H54 (cell line): Measurements from ENCODE around the gene DDX1.

Source experiments
- DNase-seq: peaks from one replicate; pipeline ENCODE4 v3.0.0; 2011; ENCODE audit warnings: low spot score, mixed read lengths; ENCODE audit not compliant: insufficient read length
- FAIRE-seq: peaks from 3 replicates; lab custom pipeline; 2011; peaks lifted over from hg19 to GRCh38; lab: Jason Lieb, UNC
- POLR2A ChIP-seq: IDR thresholded peaks from 2 replicates; pipeline ENCODE4 v1.6.1; 2011; ENCODE audit warnings: low read depth, mild to moderate bottlenecking, low read length

The DDX1 gene

GRCh38 chr2:15557887-15558311, 33.8 kb upstream of the DDX1 start:
- DNase-seq (no peak), FAIRE-seq (no peak)
- TF ChIP-seq POLR2A, result no peak

GRCh38 chr2:15559379-15560139, 32.1 kb upstream of the DDX1 start:
- DNase-seq, result no peak
- FAIRE-seq, result no peak
- no peak for TF ChIP-seq POLR2A

GRCh38 chr2:15560140-15560987, 31.3 kb upstream of the DDX1 start:
- no peak for TF ChIP-seq POLR2A
- peak; percentile 15 for DNase-seq
- peak; percentile 36 for FAIRE-seq

- FAIRE-seq (no peak), DNase-seq (peak; percentile 53)
- TF ChIP-seq POLR2A, result peak; percentile 71
Measured at GRCh38 chr2:15560988-15561573, 30.6 kb upstream of the DDX1 start, which contains the start of gene NBAS. TSS of gene NBAS (minus strand) at chr2:15561334. CDS start at chr2:15561304, 30 bp downstream.

GRCh38 chr2:15561574-15562344, 29.9 kb upstream of the DDX1 start:
- no peak for TF ChIP-seq POLR2A
- no peak for FAIRE-seq
- peak; percentile 12 for DNase-seq

- no peak for TF ChIP-seq POLR2A
- DNase-seq, result no peak
- no peak for FAIRE-seq
Measured at GRCh38 chr2:15562354-15563031, 29.2 kb upstream of the DDX1 start.

- FAIRE-seq (no peak), DNase-seq (no peak)
- no peak for TF ChIP-seq POLR2A
Measured at GRCh38 chr2:15563227-15564100, 28.2 kb upstream of the DDX1 start.

- DNase-seq, result no peak
- FAIRE-seq, result no peak
- no peak for TF ChIP-seq POLR2A
Measured at GRCh38 chr2:15565392-15565791, 26.3 kb upstream of the DDX1 start.

- FAIRE-seq, result no peak
- DNase-seq, result no peak
- no peak for TF ChIP-seq POLR2A
Measured at GRCh38 chr2:15565994-15566671, 25.5 kb upstream of the DDX1 start.

GRCh38 chr2:15566912-15567311, 24.8 kb upstream of the DDX1 start:
- DNase-seq, result no peak
- TF ChIP-seq POLR2A, result no peak
- FAIRE-seq, result no peak

GRCh38 chr2:15568874-15569273, 22.8 kb upstream of the DDX1 start:
- TF ChIP-seq POLR2A, result no peak
- DNase-seq (no peak), FAIRE-seq (no peak)
